HepG2 (cell line): ENCODE measurements around the gene FZD7. TPM values are rescaled to one million over a fixed set of nuclear protein-coding genes. Genes with fewer than 3 reads are reported as not detected.

Source experiments
- NFKB2 ChIP-seq: sonication (generic); formaldehyde crosslinking; IDR thresholded peaks from 2 replicates; pipeline ENCODE4 v1.4.0; 2020; ENCODE audit warnings: missing genetic modification reagents, borderline replicate concordance
- ZIK1 ChIP-seq: sonication (generic); formaldehyde crosslinking; IDR thresholded peaks from 2 replicates; pipeline ENCODE4 v1.5.0; 2020; ENCODE audit warnings: mild to moderate bottlenecking, low read depth, missing genetic modification reagents, borderline replicate concordance
- ZNF382 ChIP-seq: sonication (generic); formaldehyde crosslinking; IDR thresholded peaks from 2 replicates; pipeline ENCODE4 v1.5.0; 2020; ENCODE audit warnings: missing genetic modification reagents, mild to moderate bottlenecking, borderline replicate concordance
- ZNF563 ChIP-seq: sonication (generic); formaldehyde crosslinking; IDR thresholded peaks from 2 replicates; pipeline ENCODE4 v1.8.0; 2022; ENCODE audit warnings: mild to moderate bottlenecking, moderate library complexity, missing genetic modification reagents
- ZNF567 ChIP-seq: sonication (generic); formaldehyde crosslinking; IDR thresholded peaks from 2 replicates; pipeline ENCODE4 v1.8.1; 2023; ENCODE audit warnings: mild to moderate bottlenecking, missing genetic modification reagents, borderline replicate concordance
- ZNF605 ChIP-seq: sonication (generic); formaldehyde crosslinking; IDR thresholded peaks from 2 replicates; pipeline ENCODE4 v1.8.0; 2022; ENCODE audit warnings: mild to moderate bottlenecking, missing genetic modification reagents
- ZNF674 ChIP-seq: sonication (generic); formaldehyde crosslinking; IDR thresholded peaks from 2 replicates; pipeline ENCODE4 v1.5.0; 2020; ENCODE audit warnings: low read depth, mild to moderate bottlenecking, missing genetic modification reagents
- polyA plus RNA-seq, 8 experiments: library from polyadenylated mRNA; depleted of rRNA in 3 of 8; stranded (reverse) in 7 of 8; unstranded in 1 of 8; fragments of >200 nt; fragmentation: Illumina TruSeq in 4 of 8; extraction: Trizol in 4 of 8; gene quantifications; 2 replicates each; pipeline versions ENCODE4 v1.2.1 to v1.2.3, GENCODE V29; 2011 to 2016; ENCODE audit warnings: low read depth in 4 of 8, missing spikeins in 1 of 8, mixed read lengths in 1 of 8; ENCODE audit not compliant: insufficient read depth in 1 of 8
- total RNA-seq, 5 experiments: library from RNA; depleted of rRNA; stranded (reverse); fragments of >200 nt; fragmentation: Illumina TruSeq; extraction: Trizol; gene quantifications; 2 replicates each; pipeline ENCODE4 v1.2.3, GENCODE V29; 2016; ENCODE audit warnings: low read depth in 1 of 5
- TF ChIP-seq, protein P1 (sequence below): sonication (generic); formaldehyde crosslinking; IDR thresholded peaks from 2 replicates; pipeline ENCODE4 v1.4.0; 2020; ENCODE audit warnings: missing genetic modification reagents
- TF ChIP-seq, protein P2 (sequence below): sonication (generic); formaldehyde crosslinking; IDR thresholded peaks from 2 replicates; pipeline ENCODE4 v1.4.0; 2020; ENCODE audit warnings: mild to moderate bottlenecking, missing genetic modification reagents
- TF ChIP-seq, protein P3 (sequence below), 2 experiments: sonication (generic) in 1 of 2; formaldehyde crosslinking in 1 of 2; IDR thresholded peaks; 2 replicates each; pipeline versions ENCODE4 v1.6.1 to v1.9.0; 2014 to 2022; ENCODE audit warnings: antibody characterized with exemption in 1 of 2, borderline replicate concordance in 1 of 2, inconsistent platforms in 1 of 2, low read depth in 1 of 2, missing genetic modification reagents in 1 of 2
- TF ChIP-seq, protein P4 (sequence below): sonication (generic); formaldehyde crosslinking; IDR thresholded peaks from 2 replicates; pipeline ENCODE4 v1.4.0; 2020; ENCODE audit warnings: mild to moderate bottlenecking, missing genetic modification reagents

The FZD7 gene
- total and polyA plus RNA-seq, 2 of the 13 experiments (the other 11 are each of a cell fraction or from before 2014, with no cell fraction given) = 0.13 to 0.38 TPM

DNA sequence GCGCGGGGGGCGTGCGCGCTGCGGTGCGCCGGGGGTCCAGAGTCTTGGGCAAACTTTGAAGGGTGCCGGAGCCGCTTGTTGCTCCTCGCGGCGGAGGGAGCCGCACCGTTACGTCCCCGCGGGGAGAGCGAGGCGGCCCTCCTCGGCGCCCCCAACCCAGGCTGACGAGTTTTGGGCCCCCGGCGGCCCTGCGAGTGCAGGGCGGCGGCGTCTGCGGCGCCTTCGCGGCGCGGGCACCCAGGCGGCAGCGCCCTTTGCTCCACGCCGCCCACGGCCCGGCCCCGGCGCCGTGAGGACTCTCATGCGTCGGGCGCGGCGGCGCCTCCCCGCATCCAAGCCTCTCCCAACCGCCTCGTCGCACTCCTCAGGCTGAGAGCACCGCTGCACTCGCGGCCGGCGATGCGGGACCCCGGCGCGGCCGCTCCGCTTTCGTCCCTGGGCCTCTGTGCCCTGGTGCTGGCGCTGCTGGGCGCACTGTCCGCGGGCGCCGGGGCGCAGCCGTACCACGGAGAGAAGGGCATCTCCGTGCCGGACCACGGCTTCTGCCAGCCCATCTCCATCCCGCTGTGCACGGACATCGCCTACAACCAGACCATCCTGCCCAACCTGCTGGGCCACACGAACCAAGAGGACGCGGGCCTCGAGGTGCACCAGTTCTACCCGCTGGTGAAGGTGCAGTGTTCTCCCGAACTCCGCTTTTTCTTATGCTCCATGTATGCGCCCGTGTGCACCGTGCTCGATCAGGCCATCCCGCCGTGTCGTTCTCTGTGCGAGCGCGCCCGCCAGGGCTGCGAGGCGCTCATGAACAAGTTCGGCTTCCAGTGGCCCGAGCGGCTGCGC is 814 bp downstream of the FZD7 start (continued):
- TF ChIP-seq, protein P1, sequence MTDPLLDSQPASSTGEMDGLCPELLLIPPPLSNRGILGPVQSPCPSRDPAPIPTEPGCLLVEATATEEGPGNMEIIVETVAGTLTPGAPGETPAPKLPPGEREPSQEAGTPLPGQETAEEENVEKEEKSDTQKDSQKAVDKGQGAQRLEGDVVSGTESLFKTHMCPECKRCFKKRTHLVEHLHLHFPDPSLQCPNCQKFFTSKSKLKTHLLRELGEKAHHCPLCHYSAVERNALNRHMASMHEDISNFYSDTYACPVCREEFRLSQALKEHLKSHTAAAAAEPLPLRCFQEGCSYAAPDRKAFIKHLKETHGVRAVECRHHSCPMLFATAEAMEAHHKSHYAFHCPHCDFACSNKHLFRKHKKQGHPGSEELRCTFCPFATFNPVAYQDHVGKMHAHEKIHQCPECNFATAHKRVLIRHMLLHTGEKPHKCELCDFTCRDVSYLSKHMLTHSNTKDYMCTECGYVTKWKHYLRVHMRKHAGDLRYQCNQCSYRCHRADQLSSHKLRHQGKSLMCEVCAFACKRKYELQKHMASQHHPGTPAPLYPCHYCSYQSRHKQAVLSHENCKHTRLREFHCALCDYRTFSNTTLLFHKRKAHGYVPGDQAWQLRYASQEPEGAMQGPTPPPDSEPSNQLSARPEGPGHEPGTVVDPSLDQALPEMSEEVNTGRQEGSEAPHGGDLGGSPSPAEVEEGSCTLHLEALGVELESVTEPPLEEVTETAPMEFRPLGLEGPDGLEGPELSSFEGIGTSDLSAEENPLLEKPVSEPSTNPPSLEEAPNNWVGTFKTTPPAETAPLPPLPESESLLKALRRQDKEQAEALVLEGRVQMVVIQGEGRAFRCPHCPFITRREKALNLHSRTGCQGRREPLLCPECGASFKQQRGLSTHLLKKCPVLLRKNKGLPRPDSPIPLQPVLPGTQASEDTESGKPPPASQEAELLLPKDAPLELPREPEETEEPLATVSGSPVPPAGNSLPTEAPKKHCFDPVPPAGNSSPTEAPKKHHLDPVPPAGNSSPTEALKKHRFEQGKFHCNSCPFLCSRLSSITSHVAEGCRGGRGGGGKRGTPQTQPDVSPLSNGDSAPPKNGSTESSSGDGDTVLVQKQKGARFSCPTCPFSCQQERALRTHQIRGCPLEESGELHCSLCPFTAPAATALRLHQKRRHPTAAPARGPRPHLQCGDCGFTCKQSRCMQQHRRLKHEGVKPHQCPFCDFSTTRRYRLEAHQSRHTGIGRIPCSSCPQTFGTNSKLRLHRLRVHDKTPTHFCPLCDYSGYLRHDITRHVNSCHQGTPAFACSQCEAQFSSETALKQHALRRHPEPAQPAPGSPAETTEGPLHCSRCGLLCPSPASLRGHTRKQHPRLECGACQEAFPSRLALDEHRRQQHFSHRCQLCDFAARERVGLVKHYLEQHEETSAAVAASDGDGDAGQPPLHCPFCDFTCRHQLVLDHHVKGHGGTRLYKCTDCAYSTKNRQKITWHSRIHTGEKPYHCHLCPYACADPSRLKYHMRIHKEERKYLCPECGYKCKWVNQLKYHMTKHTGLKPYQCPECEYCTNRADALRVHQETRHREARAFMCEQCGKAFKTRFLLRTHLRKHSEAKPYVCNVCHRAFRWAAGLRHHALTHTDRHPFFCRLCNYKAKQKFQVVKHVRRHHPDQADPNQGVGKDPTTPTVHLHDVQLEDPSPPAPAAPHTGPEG (CRISPR knock-in tag) = 0 out of 2 replicates have a peak, but pooled peaks have one; percentile 28
- TF ChIP-seq ZNF674 (CRISPR knock-in tag) (0 out of 2 replicates have a peak, but pooled peaks have one; percentile 72), NFKB2 (CRISPR knock-in tag) (peak; percentile 38; the same call in 1 of the 2 replicates), ZNF382 (CRISPR knock-in tag) (no peak), ZNF605 (CRISPR knock-in tag) (0 out of 2 replicates have a peak, but pooled peaks have one; percentile 32), ZIK1 (CRISPR knock-in tag) (0 out of 2 replicates have a peak, but pooled peaks have one; percentile 35), ZNF563 (CRISPR knock-in tag) (0 out of 2 replicates have a peak, but pooled peaks have one; percentile 37), ZNF567 (CRISPR knock-in tag) (0 out of 2 replicates have a peak, but pooled peaks have one; percentile 19)
- TF ChIP-seq, protein P2, sequence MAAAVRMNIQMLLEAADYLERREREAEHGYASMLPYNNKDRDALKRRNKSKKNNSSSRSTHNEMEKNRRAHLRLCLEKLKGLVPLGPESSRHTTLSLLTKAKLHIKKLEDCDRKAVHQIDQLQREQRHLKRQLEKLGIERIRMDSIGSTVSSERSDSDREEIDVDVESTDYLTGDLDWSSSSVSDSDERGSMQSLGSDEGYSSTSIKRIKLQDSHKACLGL (CRISPR knock-in tag) = peak; percentile 39; the same call in 1 of the 2 replicates
- TF ChIP-seq, protein P3, sequence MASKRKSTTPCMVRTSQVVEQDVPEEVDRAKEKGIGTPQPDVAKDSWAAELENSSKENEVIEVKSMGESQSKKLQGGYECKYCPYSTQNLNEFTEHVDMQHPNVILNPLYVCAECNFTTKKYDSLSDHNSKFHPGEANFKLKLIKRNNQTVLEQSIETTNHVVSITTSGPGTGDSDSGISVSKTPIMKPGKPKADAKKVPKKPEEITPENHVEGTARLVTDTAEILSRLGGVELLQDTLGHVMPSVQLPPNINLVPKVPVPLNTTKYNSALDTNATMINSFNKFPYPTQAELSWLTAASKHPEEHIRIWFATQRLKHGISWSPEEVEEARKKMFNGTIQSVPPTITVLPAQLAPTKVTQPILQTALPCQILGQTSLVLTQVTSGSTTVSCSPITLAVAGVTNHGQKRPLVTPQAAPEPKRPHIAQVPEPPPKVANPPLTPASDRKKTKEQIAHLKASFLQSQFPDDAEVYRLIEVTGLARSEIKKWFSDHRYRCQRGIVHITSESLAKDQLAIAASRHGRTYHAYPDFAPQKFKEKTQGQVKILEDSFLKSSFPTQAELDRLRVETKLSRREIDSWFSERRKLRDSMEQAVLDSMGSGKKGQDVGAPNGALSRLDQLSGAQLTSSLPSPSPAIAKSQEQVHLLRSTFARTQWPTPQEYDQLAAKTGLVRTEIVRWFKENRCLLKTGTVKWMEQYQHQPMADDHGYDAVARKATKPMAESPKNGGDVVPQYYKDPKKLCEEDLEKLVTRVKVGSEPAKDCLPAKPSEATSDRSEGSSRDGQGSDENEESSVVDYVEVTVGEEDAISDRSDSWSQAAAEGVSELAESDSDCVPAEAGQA (IDR thresholded peaks at IDR 0.05; ENCODE audit: low read depth) = no peak
- TF ChIP-seq, protein P3 (CRISPR knock-in tag; IDR thresholded peaks at IDR 0.05; ENCODE audit: borderline replicate concordance) = no peak
- TF ChIP-seq, protein P4, sequence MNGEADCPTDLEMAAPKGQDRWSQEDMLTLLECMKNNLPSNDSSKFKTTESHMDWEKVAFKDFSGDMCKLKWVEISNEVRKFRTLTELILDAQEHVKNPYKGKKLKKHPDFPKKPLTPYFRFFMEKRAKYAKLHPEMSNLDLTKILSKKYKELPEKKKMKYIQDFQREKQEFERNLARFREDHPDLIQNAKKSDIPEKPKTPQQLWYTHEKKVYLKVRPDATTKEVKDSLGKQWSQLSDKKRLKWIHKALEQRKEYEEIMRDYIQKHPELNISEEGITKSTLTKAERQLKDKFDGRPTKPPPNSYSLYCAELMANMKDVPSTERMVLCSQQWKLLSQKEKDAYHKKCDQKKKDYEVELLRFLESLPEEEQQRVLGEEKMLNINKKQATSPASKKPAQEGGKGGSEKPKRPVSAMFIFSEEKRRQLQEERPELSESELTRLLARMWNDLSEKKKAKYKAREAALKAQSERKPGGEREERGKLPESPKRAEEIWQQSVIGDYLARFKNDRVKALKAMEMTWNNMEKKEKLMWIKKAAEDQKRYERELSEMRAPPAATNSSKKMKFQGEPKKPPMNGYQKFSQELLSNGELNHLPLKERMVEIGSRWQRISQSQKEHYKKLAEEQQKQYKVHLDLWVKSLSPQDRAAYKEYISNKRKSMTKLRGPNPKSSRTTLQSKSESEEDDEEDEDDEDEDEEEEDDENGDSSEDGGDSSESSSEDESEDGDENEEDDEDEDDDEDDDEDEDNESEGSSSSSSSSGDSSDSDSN (CRISPR knock-in tag) = peak; percentile 32; the same call in 1 of the 2 replicates
